GM23248 (cell line): Measurements from ENCODE around the gene TMEM150B.

ENCODE experiments used
- EZH2 ChIP-seq: fragments of 200-600 bp; sonication (generic); IDR thresholded peaks from 2 replicates; pipeline ENCODE4 v1.6.1; 2018; ENCODE audit warnings: antibody characterized with exemption, mild to moderate bottlenecking; ENCODE audit not compliant: insufficient read depth, poor library complexity, severe bottlenecking
- EZH2phosphoT487 ChIP-seq: fragments of 200-600 bp; sonication (generic); IDR thresholded peaks from 2 replicates; pipeline ENCODE4 v1.6.1; 2018; ENCODE audit warnings: antibody characterized with exemption, moderate library complexity, mild to moderate bottlenecking, low read depth; ENCODE audit not compliant: insufficient read depth

GRCh38 chr19:55304980-55305379, 20.2 kb downstream of the TMEM150B start:
- TF ChIP-seq EZH2, result no peak
- no peak for TF ChIP-seq EZH2phosphoT487
